22Rv1 (cell line): ENCODE results near the gene CFAP90.

ENCODE experiments used
- ZFX ChIP-seq: fragments of 450-650 bp; IDR thresholded peaks from 2 replicates; pipeline ENCODE4 v1.6.1; 2017; ENCODE audit warnings: antibody characterized with exemption, borderline replicate concordance
- TF ChIP-seq, protein P1 (sequence below): fragments of 450-650 bp; IDR thresholded peaks from 2 replicates; pipeline ENCODE4 v1.5.1; 2017; ENCODE audit warnings: mild to moderate bottlenecking

DNA sequence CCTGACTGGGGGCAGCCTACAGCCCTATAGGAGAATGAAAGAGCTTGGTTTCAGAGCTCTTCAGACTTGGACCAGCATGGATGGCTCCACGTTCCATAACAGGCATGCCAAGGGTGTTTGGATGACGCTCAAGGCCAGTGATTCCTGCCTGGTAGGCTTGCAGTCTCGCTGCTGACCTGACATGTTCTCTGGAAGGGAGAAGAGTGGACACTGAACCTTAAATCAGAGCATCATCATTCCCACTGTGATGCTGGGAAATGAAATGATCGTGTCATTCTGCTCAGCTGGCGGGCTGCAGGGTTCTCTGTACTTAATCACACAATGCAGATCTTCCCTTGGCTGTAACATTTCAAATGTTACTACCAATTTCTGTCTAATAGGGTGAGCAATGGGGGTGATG is 57.0 kb downstream of the CFAP90 start:
- TF ChIP-seq, protein P1, sequence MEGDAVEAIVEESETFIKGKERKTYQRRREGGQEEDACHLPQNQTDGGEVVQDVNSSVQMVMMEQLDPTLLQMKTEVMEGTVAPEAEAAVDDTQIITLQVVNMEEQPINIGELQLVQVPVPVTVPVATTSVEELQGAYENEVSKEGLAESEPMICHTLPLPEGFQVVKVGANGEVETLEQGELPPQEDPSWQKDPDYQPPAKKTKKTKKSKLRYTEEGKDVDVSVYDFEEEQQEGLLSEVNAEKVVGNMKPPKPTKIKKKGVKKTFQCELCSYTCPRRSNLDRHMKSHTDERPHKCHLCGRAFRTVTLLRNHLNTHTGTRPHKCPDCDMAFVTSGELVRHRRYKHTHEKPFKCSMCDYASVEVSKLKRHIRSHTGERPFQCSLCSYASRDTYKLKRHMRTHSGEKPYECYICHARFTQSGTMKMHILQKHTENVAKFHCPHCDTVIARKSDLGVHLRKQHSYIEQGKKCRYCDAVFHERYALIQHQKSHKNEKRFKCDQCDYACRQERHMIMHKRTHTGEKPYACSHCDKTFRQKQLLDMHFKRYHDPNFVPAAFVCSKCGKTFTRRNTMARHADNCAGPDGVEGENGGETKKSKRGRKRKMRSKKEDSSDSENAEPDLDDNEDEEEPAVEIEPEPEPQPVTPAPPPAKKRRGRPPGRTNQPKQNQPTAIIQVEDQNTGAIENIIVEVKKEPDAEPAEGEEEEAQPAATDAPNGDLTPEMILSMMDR = no peak
- no peak for TF ChIP-seq ZFX
